ENCODE data around the gene HES6.

HES6 gene

DNA sequence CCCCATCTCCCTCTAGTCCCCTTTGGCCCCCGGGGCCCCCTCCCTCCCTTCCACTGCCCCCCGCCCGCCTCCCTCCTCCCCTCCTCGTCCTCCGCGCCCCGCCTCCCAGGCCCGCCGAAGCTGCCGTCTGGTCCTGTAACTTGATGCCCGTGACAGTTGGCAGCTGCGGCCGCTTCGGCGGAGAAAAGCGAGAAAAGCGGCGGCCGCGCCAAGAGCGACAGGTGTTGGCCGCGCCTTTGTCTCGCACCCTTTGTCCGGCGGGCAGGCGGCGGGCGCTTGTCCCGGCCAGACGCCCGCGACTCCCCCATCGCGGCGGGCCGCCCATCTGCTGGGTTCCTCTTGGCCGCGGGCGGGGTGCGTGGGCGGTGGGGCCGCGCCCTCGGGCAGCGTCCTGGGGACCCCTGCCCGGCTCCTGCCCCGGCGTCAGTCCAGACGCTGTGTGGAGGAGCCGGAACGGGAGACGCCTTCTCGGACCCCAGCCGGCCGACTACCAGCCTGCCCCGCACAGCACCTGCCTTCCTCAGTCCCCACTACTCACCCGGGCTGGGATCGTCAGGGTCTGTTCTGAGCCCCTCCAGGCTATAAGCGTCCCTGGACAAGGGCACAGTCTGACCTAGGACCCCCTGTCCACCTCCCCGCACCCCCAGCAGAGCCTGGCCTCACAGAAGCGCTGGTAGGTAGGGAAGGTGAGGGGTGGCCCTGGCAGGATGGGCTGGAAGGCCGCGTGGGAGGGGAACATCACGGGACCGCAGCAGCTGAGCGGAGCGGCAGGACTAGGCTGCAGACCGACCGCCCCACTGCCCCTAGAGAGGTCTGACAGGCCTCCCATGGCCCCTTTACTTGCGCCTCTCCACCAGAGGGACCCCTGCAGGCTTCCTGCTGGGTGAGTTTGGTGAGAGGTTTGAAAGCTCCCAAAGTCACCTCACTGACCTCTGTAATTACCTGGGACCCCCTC, 1.2 kb upstream of the HES6 start:
- peak in 9 of 42 donors; percentile 29 to 57 (median 48) for DNase-seq
- intact Hi-C loops (cut with DNase I): no loop called here

DNA sequence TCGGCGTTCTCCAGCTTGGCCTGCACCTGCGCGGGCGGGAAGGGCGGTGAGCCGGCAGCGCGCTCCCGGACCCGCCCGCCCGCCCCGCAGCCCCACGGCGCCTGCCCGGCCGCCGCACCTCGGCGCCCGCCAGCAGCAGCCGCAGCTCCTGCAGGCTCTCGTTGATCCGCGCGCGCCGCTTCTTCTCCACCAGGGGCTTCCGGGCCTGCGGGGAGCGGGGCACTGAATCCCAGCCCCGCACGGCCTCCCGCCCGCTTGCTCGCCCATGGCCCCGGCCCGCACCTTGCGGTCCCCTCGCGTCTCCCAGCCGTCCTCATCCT, 335 bp downstream of the HES6 start:
- intact Hi-C loops (cut with DNase I): no loop called here
- peak in 1 of 42 donors; percentile 18 for DNase-seq

DNA sequence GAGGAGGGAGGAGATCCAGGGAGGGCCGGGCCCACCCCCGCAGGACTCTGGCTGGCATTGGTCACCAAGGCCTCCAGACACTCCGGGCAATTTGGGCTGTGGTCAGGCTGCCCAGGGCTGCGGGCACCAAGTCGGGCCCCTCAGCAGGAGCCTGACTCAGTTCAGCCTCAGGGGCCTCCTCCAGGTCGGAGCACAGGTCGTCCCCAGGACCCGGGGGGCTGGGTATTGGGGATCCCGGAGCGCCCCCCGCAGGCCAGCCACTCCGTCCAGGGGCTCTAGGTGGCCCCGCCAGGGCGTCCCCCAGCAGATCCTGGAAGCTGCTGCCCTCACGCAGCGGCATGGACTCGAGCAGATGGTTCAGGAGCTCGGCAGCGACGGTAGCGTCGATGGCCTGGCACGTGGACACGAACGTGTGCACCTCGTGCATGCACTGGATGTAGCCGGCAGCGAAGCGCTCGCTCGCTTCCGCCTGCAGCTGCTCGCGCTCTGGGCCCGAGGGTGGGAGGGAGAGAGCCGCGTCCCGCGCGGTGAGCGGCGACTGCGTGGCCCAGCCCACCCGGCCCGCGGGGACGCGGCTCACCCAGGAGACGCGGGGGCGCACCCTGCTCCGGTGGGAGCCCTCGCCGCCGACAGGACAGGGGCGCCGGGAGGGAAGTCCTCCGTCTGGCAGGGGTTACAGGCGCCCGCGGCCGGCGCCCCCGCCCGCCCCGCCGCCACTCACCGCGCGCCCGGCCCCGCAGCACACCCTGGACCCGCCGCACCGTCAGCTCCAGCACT, 884 bp downstream of the HES6 start:
- peak in 9 of 42 donors; percentile 22 to 51 (median 34) for DNase-seq
- intact Hi-C loops (cut with DNase I): no loop called here

DNA sequence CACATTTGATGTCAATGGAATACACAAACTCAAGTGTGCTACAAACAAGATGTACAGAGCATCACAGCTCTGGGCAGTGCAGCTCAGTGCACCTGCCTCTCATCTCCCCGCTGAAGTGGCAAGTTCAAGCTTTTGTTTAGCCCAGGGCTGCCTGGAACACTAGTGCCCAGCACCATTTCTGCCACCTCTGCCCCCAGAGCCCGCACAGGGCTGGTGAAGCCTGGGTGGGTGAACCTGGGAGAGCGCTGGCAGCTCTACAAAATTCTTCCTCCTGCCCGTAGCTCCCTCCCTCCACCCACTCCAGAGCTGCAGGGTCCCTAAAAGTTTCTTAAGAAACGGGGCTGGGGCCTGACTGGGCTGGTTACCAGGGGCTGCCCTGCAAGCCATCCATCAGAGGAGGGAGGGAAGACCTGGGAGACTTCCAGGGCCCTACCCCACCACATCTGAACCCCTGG, 1.5 kb downstream of the HES6 start:
- intact Hi-C loops (cut with DNase I): no loop called here
- DNase-seq: no peak

DNA sequence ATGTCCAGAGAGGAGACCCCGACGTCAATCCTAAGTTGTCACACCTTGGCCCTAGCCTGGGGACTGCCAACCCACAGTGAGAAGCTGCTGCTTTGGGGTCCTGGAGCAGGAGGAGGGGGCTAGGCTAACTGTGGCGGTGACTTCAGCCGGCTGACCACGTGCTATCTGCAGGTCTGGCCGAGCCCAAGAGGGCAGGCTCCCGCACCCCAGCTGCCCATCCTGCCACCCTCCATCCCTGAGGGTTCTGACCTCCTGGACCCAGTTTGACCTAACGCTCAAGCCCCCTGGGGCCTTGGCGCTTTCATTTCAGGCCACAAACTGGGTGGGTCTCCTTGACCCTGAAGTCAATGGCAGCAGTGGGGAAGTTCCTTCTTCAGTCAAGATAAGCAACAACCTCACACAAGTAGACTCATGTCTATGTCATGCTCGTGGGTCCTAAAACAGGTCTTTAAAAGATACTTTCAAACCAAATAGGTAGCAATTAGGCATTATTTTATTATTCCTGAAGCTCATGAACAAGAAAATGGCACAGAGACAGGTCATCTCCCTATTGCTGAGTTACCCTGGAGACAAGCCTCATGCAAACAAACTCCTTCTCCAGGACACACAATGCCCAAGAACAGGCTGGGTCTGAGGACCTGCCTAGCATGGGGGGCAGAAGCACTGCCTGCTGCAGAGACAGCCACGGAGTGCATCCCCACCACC, 2.3 kb downstream of the HES6 start:
- DNase-seq: peak in 1 of 42 donors; percentile 19
- intact Hi-C loops (cut with DNase I): no loop called here

DNA sequence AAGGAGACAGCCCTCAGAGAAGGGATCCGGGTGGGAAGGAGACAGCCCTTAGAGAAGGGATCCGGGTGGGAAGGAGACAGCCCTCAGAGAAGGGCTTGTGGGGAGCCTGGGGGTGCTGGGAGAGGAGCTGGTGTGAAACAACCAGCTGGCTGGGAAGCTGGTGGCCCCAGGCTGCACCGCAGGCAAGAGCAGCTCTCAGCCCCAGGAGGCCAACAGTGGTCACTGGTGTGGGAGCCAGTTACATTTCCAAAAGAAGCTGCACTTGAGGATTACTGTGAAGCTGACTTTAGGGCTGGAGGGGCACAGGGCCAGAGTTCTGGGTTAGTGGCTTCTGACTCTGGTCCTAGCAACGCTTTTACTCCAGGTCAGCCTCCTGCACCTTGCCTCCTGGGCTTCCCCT, 3.3 kb downstream of the HES6 start:
- no peak for DNase-seq
- intact Hi-C loops (cut with DNase I): no loop called here

DNA sequence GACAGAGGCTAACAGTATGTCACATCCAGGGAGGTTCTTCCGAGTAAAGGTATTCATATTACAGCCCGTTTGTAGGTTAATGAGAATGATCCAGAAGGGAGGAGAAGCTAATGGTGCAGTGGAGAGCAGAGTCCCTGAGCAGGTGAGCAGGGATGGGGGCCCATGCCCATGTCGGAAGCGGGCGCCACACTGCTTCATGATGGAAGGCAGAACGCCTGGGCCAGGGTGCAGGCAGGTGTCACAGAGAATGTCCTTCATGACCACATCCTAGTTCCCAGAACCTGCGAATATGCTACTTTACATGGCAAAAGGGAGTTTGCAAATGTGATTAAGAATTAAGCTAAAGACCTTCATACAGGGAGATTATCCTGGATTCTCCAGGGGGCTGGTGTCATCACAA, 4.0 kb downstream of the HES6 start:
- intact Hi-C loops (cut with DNase I): no loop called here
- DNase-seq: peak in 1 of 42 donors; percentile 16

DNA sequence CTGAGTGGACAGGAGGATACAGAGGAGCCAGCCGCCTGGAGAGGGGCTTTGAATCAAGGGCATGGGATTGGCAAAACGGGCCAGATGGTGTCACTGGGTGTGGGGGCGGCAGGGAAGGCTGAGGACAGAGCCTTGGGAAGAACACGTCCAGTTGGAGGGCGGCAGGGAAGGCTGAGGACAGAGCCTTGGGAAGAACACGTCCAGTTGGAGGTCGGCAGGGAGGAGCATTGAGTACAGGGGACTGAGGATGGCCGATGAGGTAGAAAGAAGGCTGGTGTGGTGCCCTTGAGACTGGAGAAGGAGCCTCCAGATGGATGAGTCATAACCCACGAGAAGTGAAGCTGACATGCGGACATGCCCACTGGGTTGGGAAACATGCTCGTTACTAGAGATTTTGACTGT, 4.5 kb downstream of the HES6 start:
- DNase-seq: peak in 2 of 42 donors; percentile 13 to 26
- intact Hi-C loops (cut with DNase I): no loop called here

DNA sequence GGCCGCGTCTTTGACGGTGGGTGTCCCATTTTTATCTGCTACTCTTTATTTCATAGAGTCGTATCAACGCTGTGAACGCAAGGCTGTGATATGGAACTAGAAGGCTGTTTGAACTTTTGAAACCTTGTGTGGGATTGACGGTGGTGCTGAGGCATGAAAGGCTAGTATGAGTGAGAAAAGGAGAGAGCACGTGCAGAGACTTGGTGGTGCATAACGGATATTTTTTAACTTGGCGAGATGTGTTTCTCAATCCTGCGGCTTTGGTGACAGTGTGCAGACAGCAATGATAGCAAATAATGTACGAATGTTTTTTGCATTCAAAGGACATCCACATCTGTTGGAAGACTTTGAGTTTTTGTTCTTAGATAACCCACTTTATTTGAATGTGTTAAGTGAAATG, 6.2 kb downstream of the HES6 start:
- intact Hi-C loops (cut with DNase I): no loop called here
- no peak for DNase-seq

DNA sequence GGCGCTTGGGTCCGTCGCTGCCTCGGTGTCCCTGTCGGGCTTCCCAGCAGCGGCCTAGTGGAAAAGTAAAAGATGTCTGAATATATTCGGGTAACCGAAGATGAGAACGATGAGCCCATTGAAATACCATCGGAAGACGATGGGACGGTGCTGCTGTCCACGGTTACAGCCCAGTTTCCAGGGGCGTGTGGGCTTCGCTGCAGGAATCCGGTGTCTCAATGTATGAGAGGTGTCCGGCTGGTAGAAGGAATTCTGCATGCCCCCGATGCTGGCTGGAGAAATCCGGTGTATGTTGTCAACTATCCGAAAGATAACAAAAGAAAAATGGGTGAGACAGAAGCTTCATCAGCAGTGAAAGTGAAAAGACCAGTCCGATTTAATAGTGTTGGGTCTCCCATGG, 8.0 kb downstream of the HES6 start:
- intact Hi-C loops (cut with DNase I): no loop called here
- DNase-seq: no peak

DNA sequence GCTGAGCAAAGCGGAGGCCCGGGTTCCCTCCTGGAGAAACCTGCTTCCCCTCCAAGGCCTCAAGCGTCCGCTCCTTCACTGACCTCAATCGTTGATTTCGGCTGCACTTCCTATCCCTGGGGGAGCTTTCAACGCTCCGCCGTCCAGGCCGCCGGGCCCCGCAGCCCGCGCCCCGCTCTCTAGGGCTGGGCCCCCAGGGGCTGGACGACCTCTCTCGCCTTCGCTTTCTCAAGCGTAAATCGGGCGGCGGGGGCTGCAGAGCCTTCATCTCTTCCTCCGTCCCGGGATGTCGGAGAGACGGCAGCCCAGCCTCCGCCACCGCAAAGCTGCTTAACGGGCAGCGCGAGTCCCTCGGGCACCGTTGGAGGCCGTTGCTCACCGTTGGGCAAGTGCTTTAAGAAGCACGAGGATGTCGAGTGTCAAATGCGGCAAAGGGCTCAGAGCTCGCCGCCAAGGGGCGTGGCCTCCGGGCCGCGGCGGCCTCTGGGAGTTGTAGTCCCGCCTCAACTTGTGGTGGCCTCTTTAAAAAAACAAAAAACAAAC, 8.5 kb downstream of the HES6 start:
- intact Hi-C loops (cut with DNase I): no loop called here
- DNase-seq: peak in 39 of 42 donors; percentile 61 to 92 (median 79)

DNA sequence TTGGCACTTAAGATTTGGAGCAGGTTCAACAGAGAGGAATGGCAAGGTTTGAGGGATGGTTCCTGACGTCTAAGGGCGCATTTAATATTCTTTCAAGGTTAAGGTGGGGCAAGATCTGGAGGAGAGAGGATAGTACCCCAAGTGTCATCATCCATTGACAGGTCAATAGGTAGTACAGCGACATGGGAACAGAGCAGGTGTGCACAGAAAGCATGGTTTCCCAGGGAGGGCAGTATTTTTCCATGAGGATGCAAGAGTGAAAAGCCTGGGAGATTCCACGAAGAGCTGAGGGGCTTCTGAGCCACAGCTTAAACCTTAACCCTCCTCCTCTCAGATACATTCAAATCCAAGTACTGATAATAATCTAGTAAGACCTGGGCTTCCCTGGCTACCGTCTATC, 9.1 kb downstream of the HES6 start:
- DNase-seq: no peak
- intact Hi-C loops (cut with DNase I): no loop called here

DNA sequence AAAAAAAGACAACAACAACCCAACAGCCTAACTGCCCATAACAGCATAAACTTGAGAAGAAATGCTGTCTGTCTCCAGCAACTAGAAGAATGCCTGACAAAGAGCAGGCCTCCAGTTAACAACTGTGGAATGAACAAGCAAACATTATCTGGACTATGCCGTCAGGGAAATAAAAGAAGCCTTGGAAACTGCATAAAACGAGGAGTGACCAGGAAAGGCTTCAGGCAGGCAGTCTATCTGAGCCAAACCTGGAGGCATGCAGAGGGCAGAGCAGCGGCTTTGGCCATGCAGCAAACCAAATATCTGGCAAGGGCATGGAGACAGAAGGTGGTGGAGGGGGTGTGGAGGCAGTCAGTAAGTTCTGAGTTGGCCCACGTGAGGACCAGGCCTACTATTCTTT, 11.1 kb downstream of the HES6 start:
- no peak for DNase-seq
- intact Hi-C loops (cut with DNase I): no loop called here

DNA sequence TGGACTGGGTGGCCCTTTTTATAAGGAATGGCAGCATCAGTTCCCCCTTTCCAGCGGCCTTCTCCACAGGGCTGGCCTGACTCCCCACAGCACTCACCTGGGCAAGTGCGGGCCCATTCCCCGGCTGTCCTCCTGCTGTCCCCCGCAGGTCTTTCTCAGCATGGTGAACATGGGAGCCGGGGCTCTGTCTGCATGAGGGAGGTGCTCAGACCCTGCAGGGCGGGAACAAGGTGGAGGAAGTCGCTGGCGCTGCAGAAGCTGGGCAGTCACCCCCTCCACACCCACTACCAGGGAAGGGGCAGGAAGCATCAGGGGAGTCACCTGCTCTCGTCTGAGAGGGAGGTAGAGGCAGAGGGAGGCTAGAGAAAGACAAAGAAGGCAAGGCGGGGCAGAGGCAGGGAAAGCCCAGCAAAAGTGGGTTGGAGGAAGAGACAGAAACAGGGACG, 12.2 kb downstream of the HES6 start:
- peak in 1 of 42 donors; percentile 27 for DNase-seq
- intact Hi-C loops (cut with DNase I): no loop called here

DNA sequence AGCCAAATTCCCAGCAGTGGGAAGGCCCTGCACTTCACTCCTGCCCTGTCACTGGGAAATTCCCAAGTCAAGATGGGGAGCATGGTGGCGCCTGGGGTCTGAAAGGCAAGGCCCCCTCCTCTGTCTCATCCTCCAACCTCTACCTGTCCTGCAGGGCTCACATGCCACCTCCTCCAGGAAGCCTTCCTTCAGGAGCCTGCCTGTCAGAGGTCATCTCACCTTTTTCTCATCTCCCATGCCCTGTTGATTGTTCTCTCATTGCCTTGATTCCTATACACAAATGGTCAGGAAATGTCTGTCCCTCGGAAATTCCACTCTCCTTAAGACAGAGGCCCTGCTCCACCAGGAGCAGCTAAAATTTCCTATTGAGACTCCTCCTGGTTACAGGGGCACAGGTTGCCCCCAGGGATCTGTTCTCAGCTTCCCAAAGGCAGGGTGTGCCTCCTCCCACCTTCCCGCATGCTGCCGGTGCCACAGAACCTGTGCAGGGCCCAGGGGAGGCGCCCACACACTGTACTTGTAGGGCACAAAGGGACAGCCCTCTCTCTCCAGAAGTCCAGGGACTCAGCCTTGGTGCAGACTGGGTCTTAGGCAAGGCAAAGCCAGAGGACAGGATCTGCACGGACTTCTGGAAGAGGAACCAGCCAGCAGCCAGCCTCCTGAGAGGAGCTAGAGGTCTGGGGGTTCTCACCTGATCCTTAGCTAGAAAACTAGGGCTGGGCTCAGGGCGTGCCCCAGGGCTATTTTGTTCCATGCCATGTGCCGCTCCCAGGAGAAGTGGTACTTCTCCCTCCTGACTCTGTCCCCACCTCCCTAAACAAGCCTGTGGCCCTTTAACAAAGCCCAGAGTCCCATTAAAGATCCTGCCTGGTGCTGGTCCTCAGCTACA, 12.9 kb downstream of the HES6 start:
- peak in 3 of 42 donors; percentile 27 to 53 (median 40) for DNase-seq
- intact Hi-C loops (cut with DNase I): no loop called here

DNA sequence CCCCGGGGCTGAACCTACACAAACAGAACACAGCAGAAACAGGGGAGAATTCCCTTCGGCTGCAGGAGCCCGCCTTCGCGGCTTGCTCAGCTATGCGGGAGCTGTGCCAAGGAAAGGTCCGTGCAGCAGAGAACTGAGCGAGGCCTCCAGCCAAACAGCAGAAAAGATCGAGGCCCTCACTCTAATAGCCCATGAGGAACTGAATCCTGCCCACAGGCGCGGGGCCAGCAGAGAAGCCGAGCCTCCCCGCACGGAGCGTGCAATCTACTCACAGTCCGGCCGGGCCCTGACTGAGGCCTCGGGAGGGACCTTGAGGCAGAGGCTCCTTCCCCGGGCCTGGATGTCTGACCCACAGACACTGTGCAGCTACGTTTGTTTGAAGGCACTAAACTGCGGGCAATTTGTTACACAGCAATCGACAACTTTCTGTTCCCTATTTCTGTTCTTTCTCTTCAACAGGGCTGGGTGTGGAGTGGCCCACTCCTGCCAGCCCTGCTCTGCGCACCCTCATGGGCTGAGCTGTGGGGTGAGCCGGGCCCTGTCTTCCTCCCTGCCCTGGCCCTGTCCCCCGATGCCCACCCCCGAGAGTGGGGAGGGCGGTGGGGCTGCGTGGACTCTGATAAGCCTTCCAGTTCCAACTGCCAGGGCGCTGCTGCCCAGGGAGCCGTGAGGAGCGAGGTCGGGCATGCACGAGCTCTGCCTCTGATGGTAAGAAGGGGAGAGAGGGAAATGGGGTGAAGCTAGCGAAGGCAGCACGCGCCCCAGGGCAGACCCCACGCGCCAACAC, 13.7 kb downstream of the HES6 start:
- peak in 9 of 42 donors; percentile 19 to 72 (median 39) for DNase-seq
- intact Hi-C loops (cut with DNase I): no loop called here

DNA sequence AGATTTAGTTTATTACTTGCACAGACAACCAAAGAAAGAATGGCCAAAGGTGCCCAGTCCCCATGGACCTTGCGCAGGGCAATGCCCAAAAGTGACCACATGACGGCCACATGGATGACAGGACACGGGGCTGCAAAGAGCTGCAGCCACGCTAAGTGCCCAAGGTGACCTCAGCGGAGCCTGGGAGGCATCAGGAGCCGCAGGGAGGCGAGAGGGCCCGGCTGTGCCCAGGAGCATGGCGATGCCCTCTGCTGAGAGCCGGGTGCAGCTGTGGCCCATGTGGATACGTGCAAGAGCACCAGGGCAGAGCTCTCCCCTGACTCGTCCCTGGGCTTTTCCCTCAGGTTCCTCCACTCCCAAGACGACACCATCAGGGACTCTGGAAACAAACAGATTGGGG, 14.7 kb downstream of the HES6 start:
- intact Hi-C loops (cut with DNase I): no loop called here
- DNase-seq: no peak
